Right atrium auricular region (tissue), 2 donors: ENCODE data around the gene AATK. TPM values are rescaled to one million over a fixed set of nuclear protein-coding genes. Genes with fewer than 3 reads are reported as not detected.

Experiments used
- DNase-seq: peaks from one replicate; pipeline ENCODE4 v3.0.0-alpha.2; 2019; ENCODE audit warnings: low spot score
- H3K27ac ChIP-seq, 2 donors: fragments of 200-600 bp; sonication (generic); 1 replicate in 1 of 2; 2 replicates in 1 of 2; pipeline ENCODE4 v1.5.1; 2016 to 2019
- H3K27me3 ChIP-seq, 2 donors: fragments of 200-600 bp; sonication (generic); one replicate each; pipeline versions ENCODE4 v1.5.1 to v1.6.0; 2017 to 2019
- H3K36me3 ChIP-seq: fragments of 200-600 bp; sonication (generic); one replicate; pipeline ENCODE4 v1.5.1; 2016
- H3K4me1 ChIP-seq, 2 donors: fragments of 200-600 bp; sonication (generic); one replicate each; pipeline versions ENCODE4 v1.5.1 to v1.6.0; 2017 to 2019
- H3K4me3 ChIP-seq, 2 donors: fragments of 200-600 bp; sonication (generic); 1 replicate in 1 of 2; 2 replicates in 1 of 2; pipeline ENCODE4 v1.5.1; 2017 to 2019; ENCODE audit warnings: mild to moderate bottlenecking in 1 of 2, moderate library complexity in 1 of 2
- H3K9me3 ChIP-seq, 2 donors: fragments of 200-600 bp; sonication (generic); one replicate each; pipeline ENCODE4 v1.5.1; 2019
- CTCF ChIP-seq, 2 donors: fragments of 200-600 bp; sonication (generic); IDR thresholded peaks; one replicate each; pipeline ENCODE4 v1.5.1; 2019; ENCODE audit warnings: antibody characterized with exemption in 2 of 2
- microRNA counts, 2 donors: library from miRNA; unstranded; fragments of <30 nt; microRNA quantifications; one replicate each; lab custom pipeline; 2016 to 2017
- microRNA-seq, 2 donors: library from miRNA; unstranded; fragments of <30 nt; microRNA quantifications; one replicate each; pipeline ENCODE4, GENCODE V29; 2016 to 2017; ENCODE audit warnings: borderline number of aligned reads in 2 of 2, borderline replicate concordance in 1 of 2
- total RNA-seq, 2 donors: library from RNA; depleted of rRNA; stranded (reverse); fragments of >200 nt; gene quantifications; one replicate each; pipeline ENCODE4 v1.1.0, GENCODE V29; 2016

AATK gene
- total RNA-seq, 2 donors from 2014 or later = 5.4 to 6.5 TPM

GRCh38 chr17:81069135-81069645 lies 96.8 kb downstream of the AATK start:
- Histone ChIP-seq H3K4me1 (peaks cover 0 to 46% of the 10 kb centered on the region in 2 donors), H3K27me3 (no peaks in the 10 kb centered on the region), H3K4me3 (no peak overlapping the region), H3K36me3 (no peaks in the 10 kb centered on the region), H3K27ac (peak overlapping the region; percentile 18 to 51), H3K9me3 (no peaks in the 10 kb centered on the region)
- TF ChIP-seq CTCF (IDR thresholded peaks at IDR 0.05) = no peak
- no peak for DNase-seq

GRCh38 chr17:81068411-81069134 lies 97.4 kb downstream of the AATK start:
- no peaks in the 10 kb centered on the region for H3K36me3 ChIP-seq
- H3K4me1 ChIP-seq = peaks cover 0 to 52% of the 10 kb centered on the region in 2 donors
- H3K9me3 ChIP-seq = no peaks in the 10 kb centered on the region
- peak overlapping the region in 1 of 2 donors; percentile 51 for H3K27ac ChIP-seq
- no peaks in the 10 kb centered on the region for H3K27me3 ChIP-seq
- H3K4me3 ChIP-seq = no peak overlapping the region
- TF ChIP-seq CTCF (IDR thresholded peaks at IDR 0.05) = no peak
- no peak for DNase-seq

GRCh38 chr17:81067391-81067811 lies 98.6 kb downstream of the AATK start:
- Histone ChIP-seq H3K4me3 (no peak overlapping the region), H3K27me3 (no peaks in the 10 kb centered on the region), H3K4me1 (peaks cover 0 to 62% of the 10 kb centered on the region in 2 donors), H3K27ac (peak overlapping the region; percentile 9 to 51), H3K9me3 (no peaks in the 10 kb centered on the region), H3K36me3 (no peaks in the 10 kb centered on the region)
- DNase-seq = no peak
- TF ChIP-seq CTCF (IDR thresholded peaks at IDR 0.05) = no peak

MicroRNAs within 50 kb of the gene (microRNA counts, 767-probe panel; counts per million panel counts)
- microRNA hsa-miR-1250 (lab: Ali Mortazavi, UCI) (0 to 31.0 counts per million in 2 donors), microRNA hsa-miR-338-3p (lab: Ali Mortazavi, UCI) (3,448 to 6,943 counts per million in 2 donors), microRNA hsa-miR-338-5p (lab: Ali Mortazavi, UCI) (0 to 1,279 counts per million in 2 donors), microRNA hsa-miR-657 (lab: Ali Mortazavi, UCI) (0 to 31.0 counts per million in 2 donors)

Small RNAs within 50 kb of the gene (microRNA-seq; reads per million reads assigned to microRNA genes)
- 1.4 reads per million in 2 donors for gene MIR1250
- 0 reads per million in 2 donors for gene MIR3065
- gene MIR338 = 0 reads per million in 2 donors
- 0 reads per million in 2 donors for gene MIR657

Other genes starting within 250 kb of the AATK start
- gene CHMP6, start 174.4 kb downstream of the AATK start, total RNA-seq = 10 to 100 TPM; 12.9 to 17.5 TPM
- gene BAIAP2, start 131.1 kb downstream of the AATK start, total RNA-seq = 10 to 100 TPM; 27.9 to 36.5 TPM
- not detected for gene PVALEF, start 714 bp downstream of the AATK start, total RNA-seq
- 1 to 10 TPM; 5.5 to 6.2 TPM for gene CEP131, start 56.7 kb upstream of the AATK start, total RNA-seq
- gene TEPSIN, start 72.8 kb upstream of the AATK start, total RNA-seq = 10 to 100 TPM; 12.3 to 14.3 TPM
- 10 to 100 TPM; 53.1 to 53.5 TPM for gene NDUFAF8, start 73.1 kb upstream of the AATK start, total RNA-seq
- 10 to 100 TPM; 46.2 to 63.4 TPM for gene SLC38A10, start 129.1 kb upstream of the AATK start, total RNA-seq
- gene BAHCC1, start 229.2 kb upstream of the AATK start, total RNA-seq = 10 to 100 TPM in 1 of 2 donors, 1 to 10 TPM in 1; 5.8 to 12.7 TPM